NCI-H187 (cell line): ENCODE results near the gene NAT14.
"Not testable (repeated sequence)": the region's sequence is repeated elsewhere in the genome, so short reads cannot be mapped to it uniquely, and the experiment has no call there.

Source experiments
- DNase-seq, 2 experiments: peaks; one replicate each; lab custom pipeline; 2025; lab: John Stamatoyannopoulos, UW

NAT14 gene

GRCh38 chr19:55484593-55485438 is at the start of gene NAT14:
TSS of gene NAT14 (plus strand) at chr19:55485188. CDS start at chr19:55485709, 521 bp downstream.
- peak; percentile 36 to 40 for DNase-seq

- no peak for DNase-seq
These were observed 48.1 kb upstream of the NAT14 start for GRCh38 chr19:55436847-55437246.

GRCh38 chr19:55437410-55437809 is 47.6 kb upstream of the NAT14 start:
- peak; percentile 53 to 83 for DNase-seq

GRCh38 chr19:55439052-55439451 is 45.9 kb upstream of the NAT14 start:
- DNase-seq = no peak

- DNase-seq = peak; percentile 14 to 30
These were observed 44.4 kb upstream of the NAT14 start for GRCh38 chr19:55440411-55441105.

- no peak for DNase-seq
These were observed 43.7 kb upstream of the NAT14 start for GRCh38 chr19:55441319-55441691.

GRCh38 chr19:55441692-55442321 is 43.2 kb upstream of the NAT14 start:
- DNase-seq = peak; percentile 62

GRCh38 chr19:55442372-55442961 is 42.5 kb upstream of the NAT14 start:
- DNase-seq = peak in 1 of 2 experiments; percentile 29

GRCh38 chr19:55443045-55443823 is 41.8 kb upstream of the NAT14 start, which contains the start of gene SHISA7:
TSS of gene SHISA7 (minus strand) at chr19:55443300. CDS start at chr19:55442863, 437 bp downstream.
- no peak for DNase-seq

GRCh38 chr19:55443824-55444480 is 41.0 kb upstream of the NAT14 start:
- DNase-seq = no peak

- no peak for DNase-seq
These were observed 40.3 kb upstream of the NAT14 start for GRCh38 chr19:55444646-55445045.

GRCh38 chr19:55446060-55446459 is 38.9 kb upstream of the NAT14 start:
- DNase-seq = peak; percentile 30 to 35

- no peak for DNase-seq
These were observed 37.4 kb upstream of the NAT14 start for GRCh38 chr19:55447421-55448174.

- not testable (repeated sequence) for DNase-seq
These were observed 36.9 kb upstream of the NAT14 start for GRCh38 chr19:55448175-55448490.

- no peak for DNase-seq
These were observed 35.5 kb upstream of the NAT14 start for GRCh38 chr19:55449469-55449868.

- DNase-seq = no peak
These were observed 33.6 kb upstream of the NAT14 start for GRCh38 chr19:55451163-55451964.

GRCh38 chr19:55451965-55452748 is 32.8 kb upstream of the NAT14 start:
- DNase-seq = no peak

- peak; percentile 86 to 96 for DNase-seq
These were observed 32.1 kb upstream of the NAT14 start for GRCh38 chr19:55452749-55453346.
